ENCODE measurements around the gene LTN1. TPM values are rescaled to one million over a fixed set of nuclear protein-coding genes. Genes with fewer than 3 reads are reported as not detected.

Gene LTN1
- total RNA-seq, 1 experiment from 2014 or later, result 27.1 TPM

GRCh38 chr21:29033301-29033700 is 40.6 kb upstream of the LTN1 start:
- Mint-ChIP-seq H3K4me3 (ENCODE audit: unreplicated experiment) (no peak overlapping the region), H3K9me3 (ENCODE audit: unreplicated experiment) (no peaks in the 10 kb centered on the region), H3K4me1 (ENCODE audit: insufficient read depth, unreplicated experiment) (no peaks in the 10 kb centered on the region), H3K36me3 (ENCODE audit: insufficient read depth, unreplicated experiment) (peaks cover 85% of the 10 kb centered on the region), H3K27ac (ENCODE audit: low read depth, unreplicated experiment) (peak overlapping the region; percentile 6), H3K27me3 (ENCODE audit: insufficient read depth, unreplicated experiment) (no peaks in the 10 kb centered on the region)
- intact Hi-C loops (cut with micrococcal nuclease), result no loop called here
- no peak for TF ChIP-seq CTCF (IDR thresholded peaks at IDR 0.05; ENCODE audit: unreplicated experiment)
- BruUV-seq (replicated peaks), result no TSS peak
- DNase-seq (ENCODE audit: unreplicated experiment), result no peak
- ChIA-PET CTCF (interaction anchor here (0.8 kb wide), 1 partner anchor 56 kb away, joined by 3 read pairs; no protein-coding TSS in a partner anchor), POLR2A (interaction anchor here (0.6 to 1.0 kb wide), 3 partner anchors 8 to 87 kb away, joined by 3 to 4 read pairs (median 4); no protein-coding TSS in a partner anchor)

GRCh38 chr21:29030909-29031308 is 38.2 kb upstream of the LTN1 start:
- intact Hi-C loops (cut with micrococcal nuclease), result no loop called here
- no peaks in the 10 kb centered on the region for H3K9me3 Mint-ChIP-seq (ENCODE audit: unreplicated experiment)
- BruUV-seq (replicated peaks), result no TSS peak
- H3K27ac Mint-ChIP-seq (ENCODE audit: low read depth, unreplicated experiment), result no peak overlapping the region
- H3K27me3 Mint-ChIP-seq (ENCODE audit: insufficient read depth, unreplicated experiment), result no peaks in the 10 kb centered on the region
- H3K4me3 Mint-ChIP-seq (ENCODE audit: unreplicated experiment), result no peak overlapping the region
- peaks cover 8% of the 10 kb centered on the region for H3K4me1 Mint-ChIP-seq (ENCODE audit: insufficient read depth, unreplicated experiment)
- DNase-seq (ENCODE audit: unreplicated experiment), result no peak
- POLR2A ChIA-PET, result no interaction called here
- H3K36me3 Mint-ChIP-seq (ENCODE audit: insufficient read depth, unreplicated experiment), result peaks cover 64% of the 10 kb centered on the region
- CTCF ChIA-PET, result interaction anchor here (0.5 to 0.6 kb wide), 2 partner anchors 17 to 25 kb away, joined by 3 read pairs; no protein-coding TSS in a partner anchor
- no peak for TF ChIP-seq CTCF (IDR thresholded peaks at IDR 0.05; ENCODE audit: unreplicated experiment)

- BruUV-seq (replicated peaks), result no TSS peak
- CTCF ChIA-PET, result no interaction called here
- Mint-ChIP-seq H3K27ac (ENCODE audit: low read depth, unreplicated experiment) (no peak overlapping the region), H3K9me3 (ENCODE audit: unreplicated experiment) (no peaks in the 10 kb centered on the region), H3K4me1 (ENCODE audit: insufficient read depth, unreplicated experiment) (peaks cover 13% of the 10 kb centered on the region), H3K27me3 (ENCODE audit: insufficient read depth, unreplicated experiment) (no peaks in the 10 kb centered on the region), H3K4me3 (ENCODE audit: unreplicated experiment) (no peak overlapping the region), H3K36me3 (ENCODE audit: insufficient read depth, unreplicated experiment) (peaks cover 51% of the 10 kb centered on the region)
- intact Hi-C loops (cut with micrococcal nuclease), result no loop called here
- no peak for DNase-seq (ENCODE audit: unreplicated experiment)
- POLR2A ChIA-PET, result interaction anchor here (0.8 to 1.0 kb wide), 2 partner anchors 42 to 44 kb away, joined by 3 to 4 read pairs; partner anchors contain the start of gene CCT8
- no peak for TF ChIP-seq CTCF (IDR thresholded peaks at IDR 0.05; ENCODE audit: unreplicated experiment)
Observed at GRCh38 chr21:29029524-29029923, 36.8 kb upstream of the LTN1 start.

GRCh38 chr21:29025328-29025713 is 32.6 kb upstream of the LTN1 start:
- ChIA-PET POLR2A (interaction anchor here (0.6 to 7.7 kb wide), 17 partner anchors 8 to 344 kb away, joined by 3 to 126 read pairs (median 5); partner anchors contain the start of genes CCT8 and LTN1), CTCF (interaction anchor here (0.8 to 1.2 kb wide), 2 partner anchors 14 to 17 kb away, joined by 3 to 4 read pairs; no protein-coding TSS in a partner anchor)
- peak; percentile 17 for DNase-seq (ENCODE audit: unreplicated experiment)
- no peaks in the 10 kb centered on the region for H3K9me3 Mint-ChIP-seq (ENCODE audit: unreplicated experiment)
- no peak for TF ChIP-seq CTCF (IDR thresholded peaks at IDR 0.05; ENCODE audit: unreplicated experiment)
- H3K27me3 Mint-ChIP-seq (ENCODE audit: insufficient read depth, unreplicated experiment), result no peaks in the 10 kb centered on the region
- H3K4me3 Mint-ChIP-seq (ENCODE audit: unreplicated experiment), result peak overlapping the region; percentile 85
- H3K4me1 Mint-ChIP-seq (ENCODE audit: insufficient read depth, unreplicated experiment), result peaks cover 13% of the 10 kb centered on the region
- peaks cover 23% of the 10 kb centered on the region for H3K36me3 Mint-ChIP-seq (ENCODE audit: insufficient read depth, unreplicated experiment)
- intact Hi-C loops (cut with micrococcal nuclease), result loop anchor here (2.0 kb wide), 1 partner anchor 33 kb away; the partner anchor contains the start of gene LTN1
- BruUV-seq (replicated peaks), result no TSS peak
- H3K27ac Mint-ChIP-seq (ENCODE audit: low read depth, unreplicated experiment), result peak overlapping the region; percentile 98
